GM19099 (cell line): ENCODE data around the gene VOPP1.

Experiments used
- POLR2A ChIP-seq: IDR thresholded peaks from 3 replicates; pipeline ENCODE4 v1.6.1; 2011; ENCODE audit warnings: low read depth; ENCODE audit not compliant: insufficient read length; ENCODE audit errors: extremely low read depth

VOPP1 gene

GRCh38 chr7:55540226-55540858 lies 32.0 kb downstream of the VOPP1 start:
- no peak for TF ChIP-seq POLR2A

GRCh38 chr7:55539380-55539779 lies 32.9 kb downstream of the VOPP1 start:
- TF ChIP-seq POLR2A: no peak

- TF ChIP-seq POLR2A: no peak
These were observed 33.8 kb downstream of the VOPP1 start for GRCh38 chr7:55538538-55538937.

GRCh38 chr7:55537458-55537990 lies 34.8 kb downstream of the VOPP1 start:
- no peak for TF ChIP-seq POLR2A

- no peak for TF ChIP-seq POLR2A
These were observed 35.5 kb downstream of the VOPP1 start for GRCh38 chr7:55536619-55537457.

- no peak for TF ChIP-seq POLR2A
These were observed 36.7 kb downstream of the VOPP1 start for GRCh38 chr7:55535617-55536016.

- TF ChIP-seq POLR2A: peak; percentile 68
These were observed 37.2 kb downstream of the VOPP1 start for GRCh38 chr7:55534916-55535590.

- TF ChIP-seq POLR2A: peak; percentile 59
These were observed 37.9 kb downstream of the VOPP1 start for GRCh38 chr7:55534262-55534915.

GRCh38 chr7:55533729-55534080 lies 38.6 kb downstream of the VOPP1 start:
- peak; percentile 18 for TF ChIP-seq POLR2A

- TF ChIP-seq POLR2A: no peak
These were observed 39.1 kb downstream of the VOPP1 start for GRCh38 chr7:55533050-55533728.

- TF ChIP-seq POLR2A: peak; percentile 29
These were observed 40.0 kb downstream of the VOPP1 start for GRCh38 chr7:55532150-55532917.

- no peak for TF ChIP-seq POLR2A
These were observed 40.8 kb downstream of the VOPP1 start for GRCh38 chr7:55531536-55531935.

- no peak for TF ChIP-seq POLR2A
These were observed 45.0 kb downstream of the VOPP1 start for GRCh38 chr7:55527307-55527706.

GRCh38 chr7:55526770-55527169 lies 45.5 kb downstream of the VOPP1 start:
- TF ChIP-seq POLR2A: no peak
